Nephron progenitor cell (in vitro differentiated cells): Measurements from ENCODE around the gene REX1BD.

Source experiments
- DNase-seq: peaks from one replicate; pipeline ENCODE4 v3.0.0; 2021
- H3K27ac Mint-ChIP-seq: 2 replicates; pipeline ENCODE4 v1.8.0; 2021; ENCODE audit warnings: mild to moderate bottlenecking, moderate library complexity, mixed read lengths
- H3K27me3 Mint-ChIP-seq: 2 replicates; pipeline ENCODE4 v1.8.0; 2021; ENCODE audit warnings: mild to moderate bottlenecking, low read depth, mixed read lengths; ENCODE audit not compliant: poor library complexity
- H3K36me3 Mint-ChIP-seq: 2 replicates; pipeline ENCODE4 v1.8.0; 2021; ENCODE audit warnings: low read depth, mixed read lengths
- H3K4me1 Mint-ChIP-seq: 2 replicates; pipeline ENCODE4 v1.8.0; 2021; ENCODE audit warnings: mixed read lengths
- H3K4me3 Mint-ChIP-seq: 2 replicates; pipeline ENCODE4 v1.8.0; 2021; ENCODE audit warnings: mild to moderate bottlenecking, moderate library complexity, mixed read lengths
- H3K9me3 Mint-ChIP-seq: 2 replicates; pipeline ENCODE4 v1.8.0; 2021; ENCODE audit warnings: mild to moderate bottlenecking, moderate library complexity, mixed read lengths
- CTCF ChIP-seq: fragments of 200-600 bp; sonication (generic); IDR thresholded peaks from 2 replicates; pipeline ENCODE4 v1.5.0; 2021; ENCODE audit warnings: antibody characterized with exemption

REX1BD gene

GRCh38 chr19:18603958-18604819 lies 15.6 kb downstream of the REX1BD start:
- no peak for TF ChIP-seq CTCF
- Mint-ChIP-seq H3K36me3 (no peaks in the 10 kb centered on the region), H3K27me3 (peaks cover 81% of the 10 kb centered on the region), H3K4me3 (no peak overlapping the region), H3K27ac (no peak overlapping the region), H3K4me1 (peaks cover 35% of the 10 kb centered on the region), H3K9me3 (no peaks in the 10 kb centered on the region)
- DNase-seq, result no peak

- Mint-ChIP-seq H3K36me3 (no peaks in the 10 kb centered on the region), H3K27ac (no peak overlapping the region), H3K4me1 (peaks cover 41% of the 10 kb centered on the region), H3K9me3 (no peaks in the 10 kb centered on the region), H3K27me3 (peaks cover 87% of the 10 kb centered on the region), H3K4me3 (peak overlapping the region; percentile 75)
- no peak for TF ChIP-seq CTCF
- no peak for DNase-seq
Observed at GRCh38 chr19:18604820-18605159, 16.2 kb downstream of the REX1BD start.

GRCh38 chr19:18605196-18605545 lies 16.6 kb downstream of the REX1BD start:
- Mint-ChIP-seq H3K27me3 (peaks cover 88% of the 10 kb centered on the region), H3K4me3 (peak overlapping the region; percentile 75), H3K9me3 (no peaks in the 10 kb centered on the region), H3K36me3 (no peaks in the 10 kb centered on the region), H3K27ac (no peak overlapping the region), H3K4me1 (peaks cover 41% of the 10 kb centered on the region)
- no peak for DNase-seq
- no peak for TF ChIP-seq CTCF

GRCh38 chr19:18605546-18606280 lies 17.1 kb downstream of the REX1BD start:
- Mint-ChIP-seq H3K27me3 (peaks cover 88% of the 10 kb centered on the region), H3K4me3 (peak overlapping the region; percentile 75), H3K4me1 (peaks cover 41% of the 10 kb centered on the region), H3K9me3 (no peaks in the 10 kb centered on the region), H3K27ac (peak overlapping the region; percentile 34), H3K36me3 (no peaks in the 10 kb centered on the region)
- peak; percentile 37 for DNase-seq
- no peak for TF ChIP-seq CTCF

- no peaks in the 10 kb centered on the region for H3K9me3 Mint-ChIP-seq
- peaks cover 47% of the 10 kb centered on the region for H3K4me1 Mint-ChIP-seq
- DNase-seq, result no peak
- peak within 1 kb of the TSS; percentile 52 for H3K4me3 Mint-ChIP-seq
- H3K27me3 Mint-ChIP-seq, result peaks cover 85% of the 10 kb centered on the region
- no peaks in the 10 kb centered on the region for H3K36me3 Mint-ChIP-seq
- TF ChIP-seq CTCF, result no peak
- no peak within 1 kb of the TSS for H3K27ac Mint-ChIP-seq
Observed at GRCh38 chr19:18606281-18607225, 18.0 kb downstream of the REX1BD start, which contains the start of gene CRLF1. Gene CRLF1 (minus strand): TSS chr19:18606799. CDS start chr19:18606656, 143 bp downstream.
